Activated effector memory CD4-positive, alpha-beta T cell treated with Interleukin-2 at 50 U/mL for 16 hours (primary cell): ENCODE measurements around the gene TMEM217.
"Not testable (repeated sequence)": the region's sequence is repeated elsewhere in the genome, so short reads cannot be mapped to it uniquely, and the experiment has no call there.

ENCODE experiments used
- DNase-seq: peaks from one replicate; pipeline ENCODE4 v3.0.0-alpha.2; 2020

The TMEM217 gene

GRCh38 chr6:37209461-37210205 lies 48.3 kb downstream of the TMEM217 start:
- peak; percentile 23 for DNase-seq

GRCh38 chr6:37208793-37209192 lies 49.2 kb downstream of the TMEM217 start:
- DNase-seq: no peak

GRCh38 chr6:37207903-37208456 lies 50.0 kb downstream of the TMEM217 start:
- peak; percentile 84 for DNase-seq

GRCh38 chr6:37206622-37207021 lies 51.3 kb downstream of the TMEM217 start:
- DNase-seq: no peak

GRCh38 chr6:37205997-37206340 lies 52.0 kb downstream of the TMEM217 start:
- no peak for DNase-seq

- no peak for DNase-seq
Measured at GRCh38 chr6:37205175-37205996, 52.6 kb downstream of the TMEM217 start.

GRCh38 chr6:37204014-37204751 lies 53.8 kb downstream of the TMEM217 start:
- no peak for DNase-seq

GRCh38 chr6:37202788-37203491 lies 55.0 kb downstream of the TMEM217 start:
- DNase-seq: no peak

- DNase-seq: no peak
Measured at GRCh38 chr6:37201726-37202125, 56.2 kb downstream of the TMEM217 start.

GRCh38 chr6:37200085-37200484 lies 57.9 kb downstream of the TMEM217 start:
- DNase-seq: no peak

GRCh38 chr6:37196451-37196850 lies 61.5 kb downstream of the TMEM217 start:
- not testable (repeated sequence) for DNase-seq

- not testable (repeated sequence) for DNase-seq
Measured at GRCh38 chr6:37194886-37195285, 63.1 kb downstream of the TMEM217 start.

- no peak for DNase-seq
Measured at GRCh38 chr6:37192666-37193065, 65.3 kb downstream of the TMEM217 start.

GRCh38 chr6:37190159-37190535 lies 67.8 kb downstream of the TMEM217 start:
- DNase-seq: no peak

- no peak for DNase-seq
Measured at GRCh38 chr6:37188962-37189510, 68.9 kb downstream of the TMEM217 start.

GRCh38 chr6:37187321-37188022 lies 70.5 kb downstream of the TMEM217 start:
- DNase-seq: no peak

GRCh38 chr6:37185949-37186720 lies 71.8 kb downstream of the TMEM217 start:
- DNase-seq: not testable (repeated sequence)

GRCh38 chr6:37182736-37183590 lies 75.0 kb downstream of the TMEM217 start:
- peak; percentile 57 for DNase-seq

GRCh38 chr6:37180610-37181009 lies 77.3 kb downstream of the TMEM217 start:
- DNase-seq: not testable (repeated sequence)

GRCh38 chr6:37180075-37180474 lies 77.9 kb downstream of the TMEM217 start:
- DNase-seq: no peak
